ENCODE data around the gene ARL15.

ARL15 gene

GRCh38 chr5:54254482-54255198, 55.7 kb downstream of the ARL15 start:
- DNase-seq (ENCODE audit: low read depth in 2 of 2, low spot score in 1 of 2) = no peak

DNA sequence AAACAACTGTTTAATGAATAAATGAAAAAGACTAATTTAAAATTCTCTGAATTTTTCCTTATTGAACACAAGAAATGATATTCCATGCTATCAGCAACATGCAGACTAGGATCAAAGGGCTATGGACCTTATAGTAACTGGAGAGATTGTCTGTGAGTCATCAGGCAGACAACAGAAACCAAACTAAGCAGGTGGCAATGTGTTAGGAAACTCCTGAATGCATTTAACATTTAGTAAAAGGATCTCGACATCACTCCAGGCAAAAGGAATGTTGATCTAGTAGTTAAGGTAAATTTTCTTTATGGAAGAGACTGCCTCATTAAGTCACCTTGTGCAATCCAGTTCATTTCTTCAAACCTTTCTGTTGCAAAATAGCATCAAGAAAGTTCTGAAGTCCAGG, 58.4 kb downstream of the ARL15 start:
- DNase-seq (ENCODE audit: low read depth in 2 of 2, low spot score in 1 of 2) = no peak

DNA sequence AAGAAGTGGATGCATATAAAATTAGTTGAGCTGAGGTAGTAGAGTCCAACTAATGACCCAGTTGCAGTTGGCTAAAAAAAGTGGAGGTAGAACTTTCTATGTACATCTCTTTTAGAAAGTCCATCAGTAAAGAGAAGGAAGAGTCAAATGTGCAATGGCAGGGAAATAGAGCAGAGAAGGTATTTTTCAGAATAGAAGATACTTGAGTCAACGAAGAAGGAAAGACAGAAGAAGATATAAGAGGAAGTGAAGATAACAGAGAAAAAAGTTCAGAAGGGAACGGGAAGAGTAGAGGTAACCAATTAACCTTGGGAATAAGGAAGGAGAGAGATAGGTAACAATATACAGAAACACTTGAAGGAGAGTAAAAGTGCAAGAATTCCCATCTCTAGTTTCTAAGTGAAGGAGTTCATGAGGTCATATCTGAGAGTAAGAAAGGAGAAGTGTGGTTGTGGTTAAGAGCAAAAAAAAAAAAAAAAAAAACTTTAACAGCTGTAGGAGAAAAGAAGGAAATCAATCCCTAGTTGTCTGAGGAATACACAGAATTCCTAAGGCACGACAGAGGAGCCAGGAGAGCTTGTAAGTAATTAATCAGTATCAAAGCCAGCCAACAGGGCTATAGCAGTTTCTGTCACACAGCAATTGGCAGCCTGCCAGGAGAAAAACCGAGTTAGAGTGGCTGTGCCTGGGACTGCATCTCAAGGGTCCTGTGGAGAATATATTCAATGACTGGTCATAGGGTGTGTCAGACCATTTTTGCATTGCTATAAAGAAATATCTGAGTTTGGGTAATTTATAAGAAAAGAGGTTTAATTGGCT, 61.0 kb downstream of the ARL15 start:
- no peak for DNase-seq (ENCODE audit: low read depth in 2 of 2, low spot score in 1 of 2)

DNA sequence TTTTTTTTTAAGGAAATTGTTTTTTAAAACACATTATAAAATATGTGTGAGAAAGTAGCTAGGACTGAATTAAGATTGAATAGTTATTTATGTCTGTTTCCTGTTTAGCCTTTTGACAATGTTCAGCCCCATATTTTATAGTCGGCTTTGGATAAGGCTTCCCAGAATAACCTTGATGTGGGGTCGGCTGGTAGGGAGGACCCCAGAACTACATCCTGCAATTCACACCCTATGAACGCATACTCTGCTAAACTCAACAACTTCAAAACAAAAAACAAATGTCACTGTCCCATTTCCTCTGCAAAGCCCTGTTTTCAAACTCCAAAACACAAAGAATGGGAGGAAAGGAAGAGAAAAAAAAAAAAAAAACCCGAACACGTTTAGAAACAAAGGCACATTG, 63.1 kb downstream of the ARL15 start:
- DNase-seq (ENCODE audit: low read depth in 2 of 2, low spot score in 1 of 2) = no peak

- DNase-seq (ENCODE audit: low read depth in 2 of 2, low spot score in 1 of 2) = no peak
Measured at GRCh38 chr5:54243483-54244080, 66.8 kb downstream of the ARL15 start.

DNA sequence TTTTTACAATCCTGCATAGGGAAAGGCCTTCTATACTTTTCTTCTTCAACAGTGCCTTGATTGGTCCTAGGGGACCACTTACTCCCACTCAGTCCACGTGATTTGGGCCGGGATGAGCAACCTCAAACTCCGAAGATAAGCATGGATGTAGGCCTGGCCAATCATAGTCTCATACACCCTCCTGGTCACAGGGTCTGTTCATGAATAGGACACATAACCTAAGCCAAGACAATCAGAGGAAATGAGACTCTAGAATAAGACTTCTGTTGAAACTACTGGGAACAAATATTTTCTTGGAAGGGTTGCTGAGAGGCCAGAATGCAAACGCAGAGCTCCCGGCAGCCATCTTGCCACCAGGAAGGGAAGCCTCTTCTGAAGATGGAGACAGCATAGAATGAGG, 68.1 kb downstream of the ARL15 start:
- DNase-seq (ENCODE audit: low read depth in 2 of 2, low spot score in 1 of 2) = no peak

DNA sequence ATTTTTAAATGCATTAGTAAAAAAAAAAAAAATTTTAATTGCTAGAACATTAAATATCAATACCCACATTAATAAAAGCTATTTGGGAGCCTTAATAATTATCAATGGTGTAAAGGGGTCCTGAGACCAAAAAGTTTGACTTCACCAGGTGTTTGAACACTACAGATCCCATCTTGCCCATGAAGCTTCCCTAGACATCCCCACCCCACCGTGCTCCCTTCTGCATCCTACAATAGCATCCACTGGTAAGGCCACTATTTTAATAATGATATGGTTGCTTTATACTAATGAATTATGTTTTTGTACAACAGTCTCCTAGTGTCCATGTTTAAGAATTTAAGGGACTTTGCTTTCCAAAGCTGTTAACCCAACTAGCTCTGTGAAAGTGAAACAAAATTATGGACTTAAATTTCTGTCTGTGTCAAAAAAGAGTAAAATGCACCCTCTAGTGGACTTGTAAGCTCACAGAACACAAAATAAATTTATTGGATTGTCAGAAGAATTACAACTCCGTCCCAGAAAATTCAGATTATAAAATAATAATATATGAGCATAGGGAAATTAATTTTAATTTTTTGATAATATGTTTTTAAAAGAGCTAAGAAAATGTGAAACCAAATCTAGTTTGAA, 76.0 kb downstream of the ARL15 start:
- DNase-seq (ENCODE audit: low read depth in 2 of 2, low spot score in 1 of 2) = no peak

DNA sequence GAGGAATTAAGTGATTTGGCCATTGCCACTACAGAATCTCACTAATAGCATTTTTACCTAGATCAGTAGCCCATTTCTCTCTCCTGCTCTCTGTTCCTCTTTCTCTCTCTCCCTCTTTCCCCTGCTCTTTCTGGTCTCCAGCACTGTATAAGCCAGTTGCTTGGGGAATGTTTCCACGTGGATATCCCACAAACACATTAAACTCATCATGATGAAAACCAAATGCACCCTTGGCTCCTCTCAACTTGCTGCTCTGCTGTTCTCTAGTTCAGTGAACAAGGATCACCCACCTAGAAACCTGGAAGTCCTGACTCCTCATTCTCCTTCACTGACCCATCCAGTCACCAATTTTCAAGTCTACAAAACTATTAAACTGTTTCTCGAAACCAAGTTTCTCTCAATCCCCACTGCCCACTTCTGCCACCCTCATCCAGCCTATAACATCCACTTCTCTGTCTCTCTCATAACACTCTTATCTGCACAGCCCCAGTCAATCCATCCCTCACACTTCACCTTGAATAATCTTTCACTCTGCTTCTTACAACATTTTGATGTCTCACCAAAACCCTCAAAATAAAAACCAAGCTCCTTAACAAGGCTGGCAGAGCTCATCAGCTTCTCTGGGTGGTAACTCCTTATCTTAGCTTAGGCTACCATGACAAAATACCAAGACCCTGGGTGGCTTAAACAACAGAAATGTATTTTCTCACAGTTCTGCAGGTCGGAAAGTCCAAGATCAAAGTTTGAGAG, 79.3 kb downstream of the ARL15 start:
- DNase-seq (ENCODE audit: low read depth in 2 of 2, low spot score in 1 of 2) = no peak

- DNase-seq (ENCODE audit: low read depth in 2 of 2, low spot score in 1 of 2) = peak; percentile 35 to 47
Measured at GRCh38 chr5:54229041-54229780, 81.2 kb downstream of the ARL15 start.

- DNase-seq (ENCODE audit: low read depth in 2 of 2, low spot score in 1 of 2) = no peak
Measured at GRCh38 chr5:54227759-54228158, 82.6 kb downstream of the ARL15 start.

DNA sequence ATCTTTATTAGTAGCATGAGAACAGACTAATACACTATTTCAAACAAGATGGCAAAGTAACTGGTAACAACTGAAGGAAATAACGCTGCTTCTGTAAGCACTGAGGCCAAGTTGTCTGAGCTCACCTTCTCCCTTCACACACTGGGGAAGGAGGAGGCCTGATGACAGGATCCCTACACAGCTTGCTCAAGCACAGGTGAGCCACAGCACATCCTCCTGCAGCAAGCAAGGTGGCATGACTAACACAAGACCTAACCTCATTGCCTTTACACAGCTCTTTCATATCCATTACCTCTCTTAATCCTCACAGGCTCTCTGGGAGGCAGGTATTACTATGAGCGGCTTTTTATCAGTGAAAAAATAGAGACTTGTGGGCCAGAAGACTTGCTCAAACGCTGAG, 83.3 kb downstream of the ARL15 start:
- no peak for DNase-seq (ENCODE audit: low read depth in 2 of 2, low spot score in 1 of 2)

DNA sequence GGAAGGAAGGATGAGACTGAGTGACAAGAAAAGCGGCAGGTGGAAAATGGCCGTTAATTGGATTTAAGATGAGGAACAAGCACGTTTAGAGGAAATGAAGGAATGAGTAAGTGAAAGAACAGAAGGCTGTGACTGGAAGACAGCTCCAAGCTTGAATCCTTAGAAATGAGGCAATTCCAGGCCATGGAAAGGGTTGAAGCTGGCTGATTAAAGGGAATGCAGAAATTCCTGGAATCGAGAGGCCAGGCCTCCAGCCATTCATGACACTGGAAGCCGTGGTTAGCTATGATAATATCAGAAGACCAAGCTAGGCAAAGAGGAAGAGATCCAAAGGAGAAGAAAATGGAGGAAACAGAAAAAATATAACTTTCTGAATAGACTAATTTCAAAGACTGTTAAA, 84.2 kb downstream of the ARL15 start:
- DNase-seq (ENCODE audit: low read depth in 2 of 2, low spot score in 1 of 2) = no peak

DNA sequence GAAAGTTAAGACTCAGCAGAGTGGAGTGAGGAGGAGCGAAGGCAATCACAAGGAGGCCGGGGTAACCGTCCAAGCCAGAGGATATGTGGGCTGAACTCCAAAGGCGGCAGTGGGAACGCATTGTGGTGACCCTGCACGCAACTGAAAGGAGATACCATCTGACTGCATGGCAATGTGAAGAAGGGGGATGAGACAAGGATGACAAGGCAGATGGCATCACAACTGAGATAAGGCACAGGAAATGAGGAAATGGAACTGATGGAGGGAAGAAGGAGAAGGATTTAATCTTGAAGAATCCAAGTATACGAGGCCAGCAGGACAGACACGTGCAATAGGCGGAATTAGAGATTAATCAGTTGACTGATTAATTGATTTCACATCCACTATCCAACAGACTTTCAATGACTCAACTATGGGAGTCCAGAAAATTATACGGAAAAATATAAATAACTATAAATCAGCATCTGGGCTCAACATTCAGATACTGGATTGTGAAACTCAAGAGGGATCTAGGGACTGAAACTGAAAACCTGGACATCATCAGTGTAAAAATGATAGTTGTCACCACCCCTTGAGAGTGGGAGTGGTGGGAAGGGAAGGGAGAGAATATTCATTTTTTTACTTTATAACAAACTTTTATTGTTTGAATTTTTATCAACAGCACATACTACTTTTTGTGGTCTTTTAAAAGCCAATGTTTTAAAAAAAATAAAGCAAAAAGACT, 86.1 kb downstream of the ARL15 start:
- DNase-seq (ENCODE audit: low read depth in 2 of 2, low spot score in 1 of 2) = no peak

- DNase-seq (ENCODE audit: low read depth in 2 of 2, low spot score in 1 of 2) = no peak
Measured at GRCh38 chr5:54222336-54222735, 88.0 kb downstream of the ARL15 start.

GRCh38 chr5:54221135-54221534, 89.2 kb downstream of the ARL15 start:
- DNase-seq (ENCODE audit: low read depth in 2 of 2, low spot score in 1 of 2) = no peak

- no peak for DNase-seq (ENCODE audit: low read depth in 2 of 2, low spot score in 1 of 2)
Measured at GRCh38 chr5:54220230-54221040, 89.9 kb downstream of the ARL15 start.

DNA sequence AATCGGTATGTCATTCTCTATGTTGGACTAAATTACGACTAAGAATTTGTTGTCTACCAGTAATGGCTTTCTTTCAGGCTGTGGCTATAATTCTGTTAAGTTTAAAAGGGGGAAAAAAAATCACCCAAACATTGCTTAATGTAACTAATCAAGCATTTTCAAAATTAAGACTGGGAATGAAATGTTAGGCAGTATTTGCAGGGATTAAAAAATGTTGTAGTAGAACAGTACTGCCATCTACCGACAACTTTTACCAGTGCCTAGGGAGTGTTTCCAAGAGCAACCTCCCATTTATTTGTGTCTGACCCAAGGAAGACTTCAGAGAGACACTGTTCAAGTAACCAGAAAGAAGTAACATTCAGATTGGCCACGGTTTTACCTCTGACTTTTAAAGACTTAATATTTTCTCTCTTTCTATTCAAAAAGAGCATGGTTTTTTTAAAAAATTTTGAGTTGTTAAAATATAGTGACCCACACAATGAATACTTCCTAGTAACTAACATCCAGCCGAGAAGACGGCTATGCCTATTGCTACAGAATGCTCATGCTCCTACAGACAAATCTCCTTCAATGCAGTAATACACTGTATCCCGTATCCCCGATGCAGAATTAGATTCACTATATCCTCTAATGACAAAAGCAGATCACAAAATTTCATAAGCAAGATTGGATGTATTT, 92.4 kb downstream of the ARL15 start:
- no peak for DNase-seq (ENCODE audit: low read depth in 2 of 2, low spot score in 1 of 2)

- no peak for DNase-seq (ENCODE audit: low read depth in 2 of 2, low spot score in 1 of 2)
Measured at GRCh38 chr5:54215233-54215736, 95.1 kb downstream of the ARL15 start.
